ENCODE measurements around the gene SERINC3. TPM values are rescaled to one million over a fixed set of nuclear protein-coding genes. Genes with fewer than 3 reads are reported as not detected.

SERINC3 gene
- total and polyA plus RNA-seq, 2 of the 13 experiments (the other 11 are each of a cell fraction or from before 2014, with no cell fraction given), result 82.0 to 226 TPM

GRCh38 chr20:44532259-44532980 is 10.6 kb upstream of the SERINC3 start (continued):
- TF ChIP-seq AHDC1 (CRISPR knock-in tag; IDR thresholded peaks at IDR 0.05; ENCODE audit: borderline replicate concordance), result 0 out of 2 replicates have a peak, but pooled peaks have one; percentile 5
- TF ChIP-seq MTA3 (CRISPR knock-in tag; IDR thresholded peaks at IDR 0.05), result no peak
- no peak; the same call in 1 of the 2 replicates for TF ChIP-seq NR2F6 (IDR thresholded peaks at IDR 0.05)
- TF ChIP-seq NR2F6 (CRISPR knock-in tag; IDR thresholded peaks at IDR 0.05), result no peak
- TF ChIP-seq ZNF362 (CRISPR knock-in tag; IDR thresholded peaks at IDR 0.05; ENCODE audit: borderline replicate concordance), result no peak
- no peak for TF ChIP-seq ZKSCAN5 (CRISPR knock-in tag; IDR thresholded peaks at IDR 0.05)
- TF ChIP-seq SMARCC2 (IDR thresholded peaks at IDR 0.05), result no peak
- 0 out of 2 replicates have a peak, but pooled peaks have one; percentile 33 for TF ChIP-seq ZNF292 (CRISPR knock-in tag; IDR thresholded peaks at IDR 0.05; ENCODE audit: borderline replicate concordance, low read depth)
- TF ChIP-seq TFAP4 (IDR thresholded peaks at IDR 0.05; ENCODE audit: borderline replicate concordance, low read depth), result no peak
- TF ChIP-seq YEATS2 (CRISPR knock-in tag; IDR thresholded peaks at IDR 0.05; ENCODE audit: borderline replicate concordance), result no peak
- no peak for TF ChIP-seq REPIN1 (CRISPR knock-in tag; IDR thresholded peaks at IDR 0.05; ENCODE audit: borderline replicate concordance, low read depth)
- TF ChIP-seq HOXA5 (CRISPR knock-in tag; IDR thresholded peaks at IDR 0.05), result 0 out of 2 replicates have a peak, but pooled peaks have one; percentile 5
- no peak for TF ChIP-seq PHF8 (CRISPR knock-in tag; IDR thresholded peaks at IDR 0.05)
- TF ChIP-seq PHF20 (CRISPR knock-in tag; IDR thresholded peaks at IDR 0.05), result no peak
- TF ChIP-seq POLR2AphosphoS5 (IDR thresholded peaks at IDR 0.05; ENCODE audit: low read depth, low read length), result no peak
- TF ChIP-seq ZBTB21 (CRISPR knock-in tag; IDR thresholded peaks at IDR 0.05), result peak; percentile 42; the same call in 1 of the 2 replicates
- TF ChIP-seq ZMAT3 (CRISPR knock-in tag; conservative IDR thresholded peaks at IDR 0.05), result no peak
- TF ChIP-seq NFE2L1 (CRISPR knock-in tag; IDR thresholded peaks at IDR 0.05; ENCODE audit: borderline replicate concordance), result no peak
- TF ChIP-seq ZNF605 (CRISPR knock-in tag; IDR thresholded peaks at IDR 0.05), result peak; percentile 61; the same call in 1 of the 2 replicates
- TF ChIP-seq TP53 (CRISPR knock-in tag; conservative IDR thresholded peaks at IDR 0.05), result no peak
- TF ChIP-seq ZNF816 (CRISPR knock-in tag; IDR thresholded peaks at IDR 0.05; ENCODE audit: borderline replicate concordance), result 0 out of 2 replicates have a peak, but pooled peaks have one; percentile 5
- no peak for TF ChIP-seq KLF11 (CRISPR knock-in tag; IDR thresholded peaks at IDR 0.05)
- peak; percentile 46; the same call in 1 of the 2 replicates for TF ChIP-seq TGIF2 (CRISPR knock-in tag; IDR thresholded peaks at IDR 0.05)
- no peak for TF ChIP-seq JUNB (CRISPR knock-in tag; IDR thresholded peaks at IDR 0.05; ENCODE audit: borderline replicate concordance)
- no peak for TF ChIP-seq ZNF274 (CRISPR knock-in tag; IDR thresholded peaks at IDR 0.05)
